ENCODE measurements around the gene PRSS35. TPM values are rescaled to one million over a fixed set of nuclear protein-coding genes. Genes with fewer than 3 reads are reported as not detected.
A peak's percentile ranks its signal among the peaks of the same experiment; 100 is the strongest.
"Not testable (repeated sequence)": the region's sequence is repeated elsewhere in the genome, so short reads cannot be mapped to it uniquely, and the experiment has no call there.

PRSS35 gene
- total and polyA plus RNA-seq, 4 experiments from 2014 or later = 0.21 to 0.39 TPM; not detected in 2

- H3K4me1 ChIP-seq (ENCODE audit: insufficient read depth, low read length); H3K4me3 Mint-ChIP-seq; DNase-seq; H3K27ac ChIP-seq (ENCODE audit: low read depth, low read length); H3K27ac Mint-ChIP-seq; H3K9me3 ChIP-seq (ENCODE audit: control insufficient read depth in 1 of 2, low read length in 2 of 2); H3K4me3 ChIP-seq (ENCODE audit: low read length in 2 of 2); H3K36me3 ChIP-seq (ENCODE audit: insufficient read depth, low read length); H3K27me3 ChIP-seq (ENCODE audit: insufficient read depth, low read length); H3K4me1 Mint-ChIP-seq; intact Hi-C loops (cut with micrococcal nuclease); H3K27me3 Mint-ChIP-seq; CTCF ChIA-PET (ENCODE audit: partially characterized antibody); POLR2A ChIA-PET (ENCODE audit: partially characterized antibody); H3K36me3 Mint-ChIP-seq: not testable (repeated sequence)
- H3K9me3 Mint-ChIP-seq = peaks cover 0 to 22% (median 4%) of the 10 kb centered on the region in 8 donors
Measured at GRCh38 chr6:83551748-83552147, 39.4 kb downstream of the PRSS35 start.

- no peak overlapping the region for H3K27ac Mint-ChIP-seq
- POLR2A ChIA-PET (ENCODE audit: partially characterized antibody) = no interaction called here
- H3K27me3 ChIP-seq (ENCODE audit: insufficient read depth, low read length) = no peaks in the 10 kb centered on the region
- peaks cover 0 to 2% of the 10 kb centered on the region in 2 donors for H3K27me3 Mint-ChIP-seq
- no peak overlapping the region for H3K4me3 Mint-ChIP-seq
- no peak overlapping the region for H3K4me3 ChIP-seq (ENCODE audit: low read length in 2 of 2)
- H3K36me3 Mint-ChIP-seq = no peaks in the 10 kb centered on the region
- H3K9me3 Mint-ChIP-seq = peaks cover 0 to 3% (median 0%) of the 10 kb centered on the region in 8 donors
- intact Hi-C loops (cut with micrococcal nuclease) = no loop called here
- no peak for DNase-seq
- no peaks in the 10 kb centered on the region for H3K4me1 ChIP-seq (ENCODE audit: insufficient read depth, low read length)
- H3K9me3 ChIP-seq (ENCODE audit: control insufficient read depth in 1 of 2, low read length in 2 of 2) = no peaks in the 10 kb centered on the region
- H3K27ac ChIP-seq (ENCODE audit: low read depth, low read length) = no peak overlapping the region
- CTCF ChIA-PET (ENCODE audit: partially characterized antibody) = no interaction called here
- H3K36me3 ChIP-seq (ENCODE audit: insufficient read depth, low read length) = no peaks in the 10 kb centered on the region
- no peaks in the 10 kb centered on the region for H3K4me1 Mint-ChIP-seq
Measured at GRCh38 chr6:83556871-83557270, 44.5 kb downstream of the PRSS35 start.

- peaks cover 0 to 9% (median 3%) of the 10 kb centered on the region in 8 donors for H3K9me3 Mint-ChIP-seq
- Histone ChIP-seq H3K36me3 (ENCODE audit: insufficient read depth, low read length) (no peaks in the 10 kb centered on the region), H3K27me3 (ENCODE audit: insufficient read depth, low read length) (no peaks in the 10 kb centered on the region), H3K4me1 (ENCODE audit: insufficient read depth, low read length) (no peaks in the 10 kb centered on the region), H3K9me3 (ENCODE audit: control insufficient read depth in 1 of 2, low read length in 2 of 2) (no peaks in the 10 kb centered on the region), H3K27ac (ENCODE audit: low read depth, low read length) (no peak overlapping the region), H3K4me3 (ENCODE audit: low read length in 2 of 2) (no peak overlapping the region)
- H3K27ac Mint-ChIP-seq = no peak overlapping the region
- no peak for DNase-seq
- H3K36me3 Mint-ChIP-seq = no peaks in the 10 kb centered on the region
- H3K27me3 Mint-ChIP-seq = peaks cover 0 to under 1% of the 10 kb centered on the region in 2 donors
- intact Hi-C loops (cut with micrococcal nuclease) = no loop called here
- H3K4me1 Mint-ChIP-seq = no peaks in the 10 kb centered on the region
- H3K4me3 Mint-ChIP-seq = no peak overlapping the region
- CTCF ChIA-PET (ENCODE audit: partially characterized antibody) = no interaction called here
- POLR2A ChIA-PET (ENCODE audit: partially characterized antibody) = no interaction called here
Measured at GRCh38 chr6:83558975-83559374, 46.6 kb downstream of the PRSS35 start.

- H3K36me3 ChIP-seq (ENCODE audit: insufficient read depth, low read length); intact Hi-C loops (cut with micrococcal nuclease); H3K27me3 Mint-ChIP-seq; H3K4me1 ChIP-seq (ENCODE audit: insufficient read depth, low read length); H3K9me3 Mint-ChIP-seq; H3K36me3 Mint-ChIP-seq; H3K27ac Mint-ChIP-seq; CTCF ChIA-PET (ENCODE audit: partially characterized antibody); POLR2A ChIA-PET (ENCODE audit: partially characterized antibody); H3K4me1 Mint-ChIP-seq; H3K4me3 ChIP-seq (ENCODE audit: low read length in 2 of 2); H3K27me3 ChIP-seq (ENCODE audit: insufficient read depth, low read length); H3K9me3 ChIP-seq (ENCODE audit: control insufficient read depth in 1 of 2, low read length in 2 of 2); DNase-seq; H3K27ac ChIP-seq (ENCODE audit: low read depth, low read length): not testable (repeated sequence)
- peak overlapping the region in 1 of 8 donors; percentile 29 for H3K4me3 Mint-ChIP-seq
Measured at GRCh38 chr6:83571663-83572185, 59.4 kb downstream of the PRSS35 start.

GRCh38 chr6:83574783-83575182, 62.4 kb downstream of the PRSS35 start:
- no peak overlapping the region for H3K27ac ChIP-seq (ENCODE audit: low read depth, low read length)
- H3K9me3 ChIP-seq (ENCODE audit: control insufficient read depth in 1 of 2, low read length in 2 of 2) = no peaks in the 10 kb centered on the region
- H3K27me3 ChIP-seq (ENCODE audit: insufficient read depth, low read length) = no peaks in the 10 kb centered on the region
- H3K27ac Mint-ChIP-seq = no peak overlapping the region
- H3K4me3 Mint-ChIP-seq = no peak overlapping the region
- no peaks in the 10 kb centered on the region for H3K4me1 ChIP-seq (ENCODE audit: insufficient read depth, low read length)
- POLR2A ChIA-PET (ENCODE audit: partially characterized antibody) = no interaction called here
- H3K4me3 ChIP-seq (ENCODE audit: low read length in 2 of 2) = no peak overlapping the region
- DNase-seq = no peak
- no peaks in the 10 kb centered on the region for H3K4me1 Mint-ChIP-seq
- H3K9me3 Mint-ChIP-seq = peaks cover 0 to 4% (median 2%) of the 10 kb centered on the region in 8 donors
- H3K27me3 Mint-ChIP-seq = no peaks in the 10 kb centered on the region
- no peaks in the 10 kb centered on the region for H3K36me3 Mint-ChIP-seq
- intact Hi-C loops (cut with micrococcal nuclease) = no loop called here
- CTCF ChIA-PET (ENCODE audit: partially characterized antibody) = no interaction called here
- no peaks in the 10 kb centered on the region for H3K36me3 ChIP-seq (ENCODE audit: insufficient read depth, low read length)

Other genes starting within 250 kb of the PRSS35 start
- gene ME1, start 81.5 kb upstream of the PRSS35 start, total RNA-seq = under 1 TPM; 0.58 to 0.67 TPM
- under 1 TPM; 0.08 to 0.14 TPM for gene ME1, start 81.5 kb upstream of the PRSS35 start, polyA plus RNA-seq
- not detected for gene SNAP91, start 196.6 kb downstream of the PRSS35 start, total RNA-seq
- gene SNAP91, start 196.6 kb downstream of the PRSS35 start, polyA plus RNA-seq = not detected